ENCODE results near the gene LONRF3.
A peak's percentile ranks its signal among the peaks of the same experiment; 100 is the strongest.
"Not testable (repeated sequence)": the region's sequence is repeated elsewhere in the genome, so short reads cannot be mapped to it uniquely, and the experiment has no call there.

LONRF3 gene

DNA sequence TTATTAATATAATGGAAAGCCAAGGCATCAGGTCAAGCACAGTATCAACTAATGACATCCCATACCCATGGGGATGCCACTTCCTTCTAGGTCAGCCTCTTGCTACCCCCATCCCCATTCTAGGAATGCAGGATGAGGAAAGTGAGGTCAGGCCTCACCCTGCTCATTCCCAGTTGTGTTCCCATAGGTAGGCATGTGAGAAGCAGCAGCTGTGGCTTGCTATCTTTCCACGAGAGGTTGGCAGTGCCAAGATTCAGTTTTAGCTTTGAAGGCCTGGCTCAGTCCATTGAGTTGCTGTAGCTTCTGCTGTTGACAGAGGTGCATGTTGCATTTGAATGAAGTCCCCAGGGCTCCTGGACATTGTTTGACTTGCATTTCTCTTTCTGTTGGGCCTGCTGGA lies 15.5 kb downstream of the LONRF3 start:
- DNase-seq: no peak

DNA sequence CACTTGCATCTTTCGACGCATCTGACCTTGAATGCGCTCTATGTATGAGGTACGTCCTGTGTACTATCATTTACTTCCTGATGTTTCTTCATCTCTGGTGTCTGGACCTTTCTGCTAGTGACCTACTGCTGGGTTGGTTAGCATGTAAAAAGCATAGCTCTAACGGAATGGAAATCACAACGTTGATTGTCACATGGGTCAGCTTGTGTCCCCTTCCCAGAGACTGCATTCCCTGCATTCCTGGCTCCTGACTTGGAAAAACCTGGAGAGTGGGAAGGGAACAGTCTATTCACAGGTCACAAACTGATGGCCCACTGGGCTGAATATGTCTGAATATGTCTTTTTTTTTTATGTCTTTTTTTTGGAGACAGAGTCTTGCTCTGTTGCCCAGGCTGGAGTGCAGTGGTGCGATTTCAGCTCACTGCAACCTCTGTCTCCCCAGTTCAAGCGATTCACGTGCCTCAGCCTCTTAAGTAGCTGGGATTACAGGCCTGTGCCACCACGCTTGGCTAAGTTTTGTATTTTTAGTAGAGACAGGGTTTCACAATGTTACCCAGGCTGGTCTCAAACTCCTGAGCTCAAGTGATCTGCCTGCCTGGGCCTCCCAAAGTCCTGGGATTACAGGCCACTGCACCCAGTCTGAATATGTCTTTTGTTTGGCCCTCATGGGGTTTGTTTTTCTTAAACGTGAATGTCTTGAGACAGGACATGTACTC lies 16.3 kb downstream of the LONRF3 start:
- DNase-seq: no peak

DNA sequence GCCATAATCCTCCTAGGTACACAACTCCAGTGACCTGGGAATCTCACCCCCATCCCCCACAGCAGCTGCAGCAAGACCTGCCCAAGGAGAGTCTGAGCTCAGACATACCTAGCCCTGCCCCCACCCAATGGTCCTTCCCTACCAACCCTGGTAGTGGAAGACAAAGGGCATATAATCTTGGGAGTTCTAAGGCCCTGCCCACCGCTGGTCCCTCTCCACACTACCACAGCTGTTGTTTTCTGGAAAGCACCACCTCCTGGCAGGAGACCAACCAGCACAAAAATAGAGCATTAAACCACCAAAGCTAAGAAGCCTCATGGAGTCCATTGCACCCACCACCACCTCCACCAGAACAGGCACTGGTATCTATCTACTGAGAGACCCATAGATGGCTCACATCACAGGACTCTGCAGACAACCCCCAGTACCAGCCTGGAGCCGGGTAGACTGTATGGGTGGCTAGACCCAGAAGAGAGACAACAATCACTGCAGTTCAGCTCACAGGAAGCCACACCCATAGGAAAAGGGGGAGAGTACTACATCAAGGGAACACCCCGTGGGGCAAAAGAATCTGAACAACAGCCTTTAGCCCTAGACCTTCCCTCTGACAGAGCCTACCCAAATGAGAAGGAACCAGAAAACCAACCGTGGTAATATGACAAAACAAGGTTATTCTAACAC lies 18.2 kb downstream of the LONRF3 start:
- not testable (repeated sequence) for DNase-seq

- no peak for DNase-seq
Measured at GRCh38 chrX:119003462-119003861, 29.0 kb downstream of the LONRF3 start.

GRCh38 chrX:119004920-119005524 lies 30.6 kb downstream of the LONRF3 start:
- DNase-seq: peak; percentile 19

- DNase-seq: no peak
Measured at GRCh38 chrX:119007189-119007770, 32.9 kb downstream of the LONRF3 start.

DNA sequence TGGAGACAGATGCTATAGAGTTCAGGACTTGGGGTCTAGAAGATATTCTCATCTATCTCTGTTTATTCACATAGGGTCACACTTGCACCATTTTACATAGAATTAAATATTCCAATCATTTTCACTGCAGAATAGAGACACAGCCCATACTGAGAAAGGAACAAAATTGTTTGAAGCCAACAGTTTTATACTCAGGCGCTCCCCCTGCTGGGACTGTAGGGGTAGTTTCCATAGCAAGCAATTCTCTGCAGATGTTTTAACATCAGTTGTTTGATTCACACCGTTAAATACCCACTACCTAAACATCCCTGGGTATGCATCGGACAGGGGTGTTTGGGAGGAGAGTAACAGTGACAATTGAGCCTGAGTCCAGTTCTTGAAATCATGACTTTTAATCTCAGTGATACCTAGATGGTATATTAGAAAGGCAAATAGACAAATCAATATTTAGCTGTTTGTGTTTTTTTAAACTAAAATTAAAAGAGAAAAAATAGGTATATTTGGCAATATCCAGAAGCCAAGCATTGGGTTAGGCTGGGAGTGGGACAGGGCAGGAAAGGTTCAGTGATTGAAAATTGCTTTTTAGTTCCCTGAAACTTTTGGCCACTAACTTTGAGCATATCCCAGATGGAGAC lies 33.8 kb downstream of the LONRF3 start:
- no peak for DNase-seq

DNA sequence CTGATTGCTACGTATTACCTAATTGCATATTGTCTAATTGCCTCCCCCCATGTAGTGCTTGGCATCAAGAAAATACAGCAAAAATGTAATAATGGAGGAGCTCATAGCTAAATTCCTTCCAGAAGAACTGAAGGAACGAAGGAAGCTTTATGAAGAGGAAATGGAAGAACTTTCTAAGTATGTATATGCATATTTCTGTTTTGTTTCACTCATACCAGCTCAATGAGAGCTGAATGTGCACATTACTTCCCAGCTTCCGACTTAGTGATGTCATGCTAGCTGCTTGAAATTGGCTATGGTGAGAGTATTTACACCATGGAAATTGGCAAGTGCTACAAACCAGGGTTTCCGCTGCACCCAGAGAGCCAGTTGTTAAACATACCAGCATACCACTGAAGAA lies 34.7 kb downstream of the LONRF3 start:
- DNase-seq: no peak

GRCh38 chrX:119010491-119010890 lies 36.1 kb downstream of the LONRF3 start:
- no peak for DNase-seq

DNA sequence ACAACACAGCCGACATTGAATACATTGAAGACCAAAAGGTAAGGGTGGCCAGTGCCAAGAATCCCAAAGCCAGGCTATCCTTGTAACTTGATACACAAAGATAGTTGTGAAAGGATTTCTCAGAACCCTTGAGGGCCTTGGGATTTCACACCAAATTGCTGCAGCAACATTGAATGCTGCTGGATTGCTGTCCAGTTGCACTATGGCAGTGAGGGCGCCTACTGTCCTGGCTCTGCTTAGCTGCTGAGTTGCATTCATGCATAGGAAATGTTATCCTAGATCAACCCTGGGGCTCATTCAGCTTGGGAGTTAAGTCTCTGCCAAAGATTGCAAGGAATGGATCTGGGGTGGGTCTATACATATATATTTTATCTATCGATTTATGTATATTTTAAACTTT lies 38.7 kb downstream of the LONRF3 start:
- no peak for DNase-seq

DNA sequence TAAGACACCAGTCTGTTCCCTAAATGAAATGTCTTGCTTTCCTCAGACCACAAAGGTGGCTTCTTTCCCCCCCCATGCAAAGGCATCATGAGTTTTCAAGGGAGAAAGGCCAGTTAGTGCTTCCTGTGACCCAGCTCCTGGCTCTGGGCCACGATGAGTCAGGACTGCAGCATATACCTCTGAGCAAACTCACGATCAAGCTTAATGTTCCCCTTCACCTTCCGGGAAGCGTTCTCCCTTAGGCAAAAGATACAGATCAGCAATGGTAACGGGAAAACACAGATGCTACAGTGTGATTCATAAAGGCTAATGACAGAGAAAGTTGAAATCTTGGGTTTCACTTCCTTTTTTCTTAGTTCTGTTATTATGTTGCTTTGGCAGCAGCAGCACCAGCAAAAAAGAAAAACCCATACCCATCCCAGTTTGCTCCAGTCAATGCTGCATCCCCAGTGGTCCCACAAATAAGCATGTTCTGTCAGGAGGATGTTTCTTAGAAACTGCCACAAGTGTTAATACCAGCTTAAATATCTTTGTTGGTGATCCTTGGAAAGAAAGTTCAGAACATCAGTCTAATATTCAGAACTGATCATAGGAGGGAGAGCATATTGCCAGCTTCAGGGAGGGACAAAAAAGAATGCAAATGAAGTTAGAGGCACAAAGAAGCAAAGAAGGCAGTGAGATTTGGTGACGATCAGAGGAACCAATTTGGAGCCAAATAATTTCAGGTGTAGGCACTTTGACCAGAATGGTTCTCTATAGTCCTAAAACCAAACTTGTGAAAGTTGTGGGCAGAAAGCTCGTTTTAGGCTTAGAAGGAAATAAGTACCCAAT lies 41.2 kb downstream of the LONRF3 start:
- no peak for DNase-seq

GRCh38 chrX:119017077-119017476 lies 42.7 kb downstream of the LONRF3 start:
- DNase-seq: no peak

GRCh38 chrX:119025900-119026299 lies 51.5 kb downstream of the LONRF3 start:
- DNase-seq: no peak

DNA sequence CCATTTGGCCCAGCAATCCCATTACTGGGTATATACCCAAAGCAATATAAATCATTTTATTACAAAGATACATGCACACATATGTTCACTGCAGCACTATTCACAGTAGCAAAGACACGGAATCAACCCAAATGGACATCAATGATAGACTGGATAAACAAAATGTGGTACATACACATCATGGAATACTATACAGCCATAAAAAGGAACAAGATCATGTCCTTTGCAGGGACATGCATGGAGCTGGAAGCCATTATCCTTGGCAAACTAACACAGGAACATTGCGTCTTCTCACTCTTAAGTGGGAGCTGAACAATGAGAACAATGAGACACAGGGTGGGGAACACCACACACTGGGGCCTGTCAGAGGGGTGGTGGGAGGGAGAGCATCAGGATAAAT lies 51.9 kb downstream of the LONRF3 start:
- DNase-seq: not testable (repeated sequence)

GRCh38 chrX:119027960-119028732 lies 53.7 kb downstream of the LONRF3 start:
- not testable (repeated sequence) for DNase-seq

GRCh38 chrX:119028733-119029330 lies 54.4 kb downstream of the LONRF3 start:
- no peak for DNase-seq

- not testable (repeated sequence) for DNase-seq
Measured at GRCh38 chrX:119029656-119030055, 55.2 kb downstream of the LONRF3 start.

DNA sequence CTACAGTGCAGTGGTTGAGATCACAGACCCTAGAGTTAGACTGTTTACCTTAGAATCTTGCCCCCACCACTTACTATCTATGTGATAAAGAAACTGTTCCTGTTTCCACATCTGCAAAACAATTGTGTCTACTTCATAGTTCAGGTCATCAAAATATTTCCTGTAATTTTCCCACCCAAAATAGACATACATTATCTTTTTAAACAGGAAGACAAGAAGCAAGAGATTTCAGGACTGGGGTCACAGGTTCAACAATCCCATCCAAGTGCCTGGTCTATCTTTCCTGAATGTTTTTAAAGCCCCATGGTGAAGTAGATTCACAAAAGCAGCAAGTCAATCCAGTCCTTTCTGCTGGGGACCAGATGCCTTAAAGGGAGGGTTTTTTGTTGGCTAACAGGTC lies 56.6 kb downstream of the LONRF3 start:
- DNase-seq: no peak

- DNase-seq: no peak
Measured at GRCh38 chrX:119036107-119037029, 62.0 kb downstream of the LONRF3 start.

DNA sequence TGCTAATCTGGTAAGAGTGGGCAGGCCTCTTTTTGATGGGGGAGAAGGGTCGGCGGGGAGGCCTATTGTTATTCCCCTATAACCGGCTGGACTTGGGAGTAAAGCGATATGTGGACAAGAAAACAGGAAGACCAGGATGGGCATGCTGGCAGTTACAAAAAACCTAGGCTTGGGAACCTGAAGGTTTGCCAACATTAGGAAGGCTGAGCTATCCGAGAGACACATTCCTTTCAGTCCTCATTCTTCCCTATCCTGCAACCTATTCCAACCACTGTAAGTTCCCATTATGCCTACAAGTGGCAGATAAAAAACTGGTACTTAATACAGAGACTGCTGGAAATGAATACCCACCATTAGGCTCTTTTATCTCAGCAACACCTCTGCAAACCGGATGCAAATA lies 66.0 kb downstream of the LONRF3 start:
- no peak for DNase-seq

Data from activated T-cell treated with anti-CD3 and anti-CD28 coated beads for 4 hours (primary cell).